ENCODE data around the gene BIN1. TPM values are rescaled to one million over a fixed set of nuclear protein-coding genes. Genes with fewer than 3 reads are reported as not detected.
"Not testable (repeated sequence)": the region's sequence is repeated elsewhere in the genome, so short reads cannot be mapped to it uniquely, and the experiment has no call there.

BIN1 gene
- total RNA-seq, 1 donor from 2014 or later = 17.9 TPM

GRCh38 chr2:127134833-127135830 is 28.2 kb upstream of the BIN1 start:
- no peak for DNase-seq (ENCODE audit: missing footprints)
- ATAC-seq = peak; percentile 46
- intact Hi-C loops (cut with DNase I) = no loop called here

DNA sequence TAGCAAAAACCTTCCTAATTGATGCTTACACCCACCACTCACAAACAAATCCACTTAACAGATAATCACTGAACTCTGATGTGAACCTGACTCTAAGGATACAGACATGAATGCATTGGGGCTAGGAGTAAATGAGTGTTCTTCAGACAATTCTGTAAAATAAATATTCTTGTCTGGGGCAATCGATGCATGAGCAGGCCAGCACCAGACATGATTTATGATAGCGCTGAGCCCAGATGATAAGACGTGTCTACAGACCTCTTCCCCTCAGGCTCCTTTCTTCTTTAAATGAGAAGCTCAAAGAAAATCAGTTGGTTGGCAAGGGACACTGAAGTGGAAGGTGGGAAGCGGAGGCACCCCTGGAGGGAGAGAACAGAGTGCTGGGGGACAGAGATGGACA is 27.3 kb upstream of the BIN1 start:
- no peak for ATAC-seq
- intact Hi-C loops (cut with DNase I) = no loop called here
- no peak for DNase-seq (ENCODE audit: missing footprints)

- intact Hi-C loops (cut with DNase I) = no loop called here
- DNase-seq (ENCODE audit: missing footprints) (no peak), ATAC-seq (no peak)
Measured at GRCh38 chr2:127133793-127134192, 26.8 kb upstream of the BIN1 start.

GRCh38 chr2:127130421-127130820 is 23.5 kb upstream of the BIN1 start:
- intact Hi-C loops (cut with DNase I) = no loop called here
- ATAC-seq (no peak), DNase-seq (ENCODE audit: missing footprints) (no peak)

GRCh38 chr2:127129937-127130336 is 23.0 kb upstream of the BIN1 start:
- DNase-seq (ENCODE audit: missing footprints) (no peak), ATAC-seq (no peak)
- intact Hi-C loops (cut with DNase I) = no loop called here

DNA sequence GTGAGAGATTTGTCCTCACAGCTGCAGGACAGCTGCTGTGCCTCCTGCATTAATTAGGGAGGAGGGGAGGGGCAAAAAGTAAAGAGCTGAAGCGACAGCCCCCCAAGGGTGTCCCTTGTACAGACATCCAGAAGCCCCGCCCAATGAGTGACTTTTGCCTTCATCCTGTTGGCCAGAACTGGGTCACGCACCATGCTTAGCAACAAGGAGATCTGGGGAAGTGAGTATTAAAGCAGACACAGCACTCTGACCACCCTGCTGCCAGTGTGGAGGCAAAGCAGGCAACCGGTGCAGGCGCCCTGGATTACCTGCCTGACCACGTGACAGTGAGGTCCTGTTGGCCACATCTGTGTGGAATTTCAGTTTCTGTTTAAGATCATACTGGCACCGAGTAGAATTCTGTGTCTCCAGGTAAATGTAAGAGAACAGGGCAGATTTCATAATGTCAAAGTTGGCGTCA is 21.5 kb upstream of the BIN1 start:
- ATAC-seq (no peak), DNase-seq (ENCODE audit: missing footprints) (no peak)
- intact Hi-C loops (cut with DNase I) = no loop called here

DNA sequence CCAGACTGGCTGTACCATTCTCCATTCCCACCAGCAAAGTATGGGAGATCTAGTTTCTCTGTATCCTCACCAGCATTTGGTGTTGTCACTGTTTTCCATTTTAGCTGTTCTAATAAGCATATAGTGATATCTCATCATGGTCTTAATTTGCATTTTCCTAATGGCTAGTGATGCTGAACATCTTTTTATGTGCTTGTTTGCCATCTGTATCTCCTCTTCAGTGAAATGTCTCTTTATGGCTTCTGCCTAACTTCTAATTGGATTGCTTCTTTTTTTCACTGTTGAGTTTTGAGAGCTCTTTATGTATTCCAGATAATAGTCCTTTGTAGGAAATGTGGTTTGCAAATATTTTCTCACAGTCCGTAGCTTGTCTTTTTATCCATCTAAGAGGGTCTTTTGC is 18.9 kb upstream of the BIN1 start:
- intact Hi-C loops (cut with DNase I) = no loop called here
- DNase-seq (ENCODE audit: missing footprints) (no peak), ATAC-seq (no peak)

- ATAC-seq (no peak), DNase-seq (ENCODE audit: missing footprints) (no peak)
- intact Hi-C loops (cut with DNase I) = no loop called here
Measured at GRCh38 chr2:127124426-127124825, 17.5 kb upstream of the BIN1 start.

GRCh38 chr2:127122361-127123027 is 15.5 kb upstream of the BIN1 start:
- intact Hi-C loops (cut with DNase I) = no loop called here
- DNase-seq (ENCODE audit: missing footprints) = peak; percentile 50
- no peak for ATAC-seq

- peak; percentile 97 for ATAC-seq
- intact Hi-C loops (cut with DNase I) = no loop called here
- DNase-seq (ENCODE audit: missing footprints) = peak; percentile 86
Measured at GRCh38 chr2:127121776-127122176, 14.8 kb upstream of the BIN1 start.

GRCh38 chr2:127121353-127121752 is 14.4 kb upstream of the BIN1 start:
- intact Hi-C loops (cut with DNase I) = no loop called here
- ATAC-seq = peak; percentile 49
- no peak for DNase-seq (ENCODE audit: missing footprints)

- ATAC-seq; DNase-seq (ENCODE audit: missing footprints); intact Hi-C loops (cut with DNase I): not testable (repeated sequence)
Measured at GRCh38 chr2:127120408-127120807, 13.5 kb upstream of the BIN1 start.

GRCh38 chr2:127118467-127118866 is 11.5 kb upstream of the BIN1 start:
- ATAC-seq = no peak
- intact Hi-C loops (cut with DNase I) = no loop called here

GRCh38 chr2:127118038-127118437 is 11.1 kb upstream of the BIN1 start:
- intact Hi-C loops (cut with DNase I) = no loop called here

More at GRCh38 chr2:127118467-127118866, 11.5 kb upstream of the BIN1 start:
- no peak for DNase-seq (ENCODE audit: missing footprints)

DNA sequence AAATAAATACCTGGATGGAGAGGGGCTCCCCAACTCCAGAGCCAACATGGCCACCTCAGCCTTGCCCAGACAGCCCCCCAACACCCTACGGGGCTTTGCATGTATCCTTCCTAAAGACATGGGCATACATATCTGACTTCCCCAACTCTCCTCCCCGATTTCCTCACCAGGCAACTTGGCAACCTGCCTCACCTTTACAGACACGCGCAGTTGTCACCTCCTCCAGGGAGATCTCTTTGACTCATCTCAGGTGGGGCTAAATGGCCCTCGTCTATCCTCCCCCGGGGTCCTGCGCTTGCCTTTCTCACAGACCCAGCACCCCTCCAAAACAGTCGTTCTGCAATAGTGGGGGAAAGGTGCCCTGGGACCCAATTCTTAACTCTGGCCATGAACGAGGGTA is 10.6 kb upstream of the BIN1 start:
- ATAC-seq (no peak), DNase-seq (ENCODE audit: missing footprints) (no peak)
- intact Hi-C loops (cut with DNase I) = no loop called here

More at GRCh38 chr2:127118038-127118437, 11.1 kb upstream of the BIN1 start:
- ATAC-seq (no peak), DNase-seq (ENCODE audit: missing footprints) (no peak)

- intact Hi-C loops (cut with DNase I) = no loop called here
- DNase-seq (ENCODE audit: missing footprints) (no peak), ATAC-seq (no peak)
Measured at GRCh38 chr2:127115471-127116199, 8.7 kb upstream of the BIN1 start.

- intact Hi-C loops (cut with DNase I) = no loop called here
- DNase-seq (ENCODE audit: missing footprints) (no peak), ATAC-seq (no peak)
Measured at GRCh38 chr2:127110985-127111384, 4.0 kb upstream of the BIN1 start.

DNA sequence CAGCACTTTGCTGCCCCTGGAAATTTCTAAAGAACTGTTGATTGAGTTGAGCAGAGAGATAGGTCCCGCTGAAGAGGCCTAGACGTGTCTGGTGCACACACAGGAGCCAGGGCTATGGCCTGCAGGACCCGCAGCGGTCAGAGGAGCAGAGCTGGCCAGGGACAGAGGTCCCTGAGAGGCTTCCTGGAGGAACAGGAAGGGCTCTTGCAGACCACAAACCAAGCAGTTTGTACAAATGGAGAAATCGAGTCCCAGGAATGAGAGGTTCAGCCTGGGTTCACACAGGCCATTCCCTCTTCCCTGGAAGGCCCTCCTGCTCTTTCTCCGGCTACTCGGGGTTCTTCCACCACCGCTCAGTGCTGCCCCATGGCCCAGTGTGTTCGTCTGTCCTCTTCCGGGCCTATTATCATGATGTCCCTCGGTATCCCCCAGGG is 1.2 kb upstream of the BIN1 start:
- ATAC-seq = no peak
- intact Hi-C loops (cut with DNase I) = loop anchor here (5.0 to 10.0 kb wide), 2 partner anchors 41 to 187 kb away; partner anchors contain the start of gene ERCC3
- DNase-seq (ENCODE audit: missing footprints) = no peak

DNA sequence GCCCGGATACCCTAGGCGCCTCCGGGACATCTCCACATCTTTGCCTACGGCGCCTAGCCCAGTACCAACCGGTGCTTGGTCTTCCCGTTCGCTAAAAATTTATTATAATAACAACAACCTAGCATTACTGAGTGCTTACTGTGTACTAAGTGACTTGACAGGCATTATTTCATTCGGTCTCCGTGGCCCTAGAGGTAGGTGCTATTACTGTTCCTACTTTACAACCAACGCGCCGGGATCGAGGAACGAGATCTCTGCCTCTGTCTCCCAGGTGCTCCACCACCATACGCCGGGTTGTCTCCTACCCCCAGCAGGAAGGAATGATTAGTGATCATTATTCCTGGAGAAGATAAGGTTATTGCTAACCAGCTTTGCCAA is 657 bp upstream of the BIN1 start:
- no peak for DNase-seq (ENCODE audit: missing footprints)
- intact Hi-C loops (cut with DNase I) = loop anchor here (5.0 to 10.0 kb wide), 2 partner anchors 40 to 187 kb away; partner anchors contain the start of gene ERCC3
- ATAC-seq = no peak
